Small intestine (tissue), 7 donors: ENCODE measurements around the gene MBL2. TPM values are rescaled to one million over a fixed set of nuclear protein-coding genes. Genes with fewer than 3 reads are reported as not detected.

Source experiments
- DNase-seq, 2 donors: peaks; one replicate each; pipeline versions ENCODE4 v3.0.0 to v3.0.0-alpha.2; 2013
- FAIRE-seq: peaks from 2 replicates; lab custom pipeline; 2012; peaks lifted over from hg19 to GRCh38; lab: Jason Lieb, UNC
- H3K27ac ChIP-seq, 3 donors: one replicate each; pipeline ENCODE4 v1.5.1; 2013; ENCODE audit warnings: low read length in 2 of 3, mild to moderate bottlenecking in 2 of 3, control low read depth in 1 of 3, inconsistent platforms in 1 of 3, low read depth in 1 of 3, moderate library complexity in 1 of 3
- H3K27me3 ChIP-seq, 3 donors: one replicate each; pipeline ENCODE4 v1.6.1; 2013; ENCODE audit warnings: low read length in 3 of 3, inconsistent platforms in 1 of 3; ENCODE audit not compliant: control insufficient read depth in 3 of 3, insufficient read depth in 3 of 3
- H3K36me3 ChIP-seq, 3 donors: one replicate each; pipeline ENCODE4 v1.6.1; 2013; ENCODE audit warnings: low read length in 3 of 3, inconsistent platforms in 1 of 3, low read depth in 1 of 3, mild to moderate bottlenecking in 1 of 3, moderate library complexity in 1 of 3; ENCODE audit not compliant: control insufficient read depth in 3 of 3, insufficient read depth in 2 of 3
- H3K4me1 ChIP-seq, 3 donors: one replicate each; pipeline ENCODE4 v1.6.1; 2013; ENCODE audit warnings: low read length in 2 of 3, inconsistent platforms in 1 of 3, low read depth in 1 of 3, mild to moderate bottlenecking in 1 of 3, moderate library complexity in 1 of 3; ENCODE audit not compliant: control insufficient read depth in 3 of 3, insufficient read depth in 2 of 3
- H3K4me3 ChIP-seq, 3 donors: one replicate each; pipeline ENCODE4 v1.5.1; 2013; ENCODE audit warnings: low read length in 3 of 3, control low read depth in 1 of 3, inconsistent platforms in 1 of 3, low read depth in 1 of 3, mild to moderate bottlenecking in 1 of 3, moderate library complexity in 1 of 3
- H3K9me3 ChIP-seq, 2 donors: one replicate each; pipeline ENCODE4 v1.6.1; 2013; ENCODE audit warnings: low read depth in 1 of 2, low read length in 1 of 2; ENCODE audit not compliant: control insufficient read depth in 2 of 2, insufficient read depth in 1 of 2
- WGBS, 3 donors: extraction: QIAGEN DNeasy Blood & Tissue Kit; methylation state at CpG; one replicate each; pipeline ENCODE4 v1.1.7; 2013; 5-methylcytosine and 5-hydroxymethylcytosine counted together
- polyA plus RNA-seq, 4 donors: library from polyadenylated mRNA; stranded (reverse) in 3 of 4; unstranded in 1 of 4; fragments of 200-250 nt in 3 of 4; fragments of 120-200 nt in 1 of 4; gene quantifications; one replicate each; pipeline versions ENCODE4 v1.2.1 to v1.2.3, GENCODE V29; 2013
- donor health status: healthy with polysubstance abuse.
- donor health status: control.
- donor health status: control.
- donor health status: Bipolar disorder and iron deficiency.
- donor health status: healthy.

Gene MBL2
- polyA plus RNA-seq, 4 donors = 0.01 TPM; not detected in 3

DNA sequence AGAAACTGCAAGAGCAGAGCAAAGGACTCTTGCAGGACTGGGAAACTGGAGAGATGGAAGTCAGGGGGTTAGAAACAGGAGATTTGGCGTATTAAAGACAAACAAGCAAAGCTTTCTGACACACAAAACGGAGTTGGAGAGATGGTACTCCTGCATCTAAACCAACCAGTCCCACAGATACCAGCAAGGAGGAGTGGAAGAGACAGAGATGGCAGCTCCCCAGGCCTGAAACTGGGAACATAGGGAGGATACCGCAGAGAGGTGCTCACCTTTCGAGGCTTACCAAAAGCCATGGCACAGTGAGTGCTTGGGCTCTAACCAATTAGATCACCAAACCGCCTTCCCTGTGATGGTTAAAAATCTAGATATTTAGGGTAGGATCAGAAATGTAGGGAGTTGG lies 4.8 kb upstream of the MBL2 start:
- Histone ChIP-seq H3K27ac (no peak overlapping the region), H3K27me3 (no peaks in the 10 kb centered on the region), H3K4me1 (peaks cover 0 to 25% (median 5%) of the 10 kb centered on the region in 3 donors), H3K36me3 (no peaks in the 10 kb centered on the region), H3K4me3 (no peak overlapping the region), H3K9me3 (no peaks in the 10 kb centered on the region)
- whole genome bisulfite sequencing, 3 donors = 71 to 90% (median 90%) methylated on average over 5 of the region's 5 CpGs
- DNase-seq (no peak), FAIRE-seq (no peak)

DNA sequence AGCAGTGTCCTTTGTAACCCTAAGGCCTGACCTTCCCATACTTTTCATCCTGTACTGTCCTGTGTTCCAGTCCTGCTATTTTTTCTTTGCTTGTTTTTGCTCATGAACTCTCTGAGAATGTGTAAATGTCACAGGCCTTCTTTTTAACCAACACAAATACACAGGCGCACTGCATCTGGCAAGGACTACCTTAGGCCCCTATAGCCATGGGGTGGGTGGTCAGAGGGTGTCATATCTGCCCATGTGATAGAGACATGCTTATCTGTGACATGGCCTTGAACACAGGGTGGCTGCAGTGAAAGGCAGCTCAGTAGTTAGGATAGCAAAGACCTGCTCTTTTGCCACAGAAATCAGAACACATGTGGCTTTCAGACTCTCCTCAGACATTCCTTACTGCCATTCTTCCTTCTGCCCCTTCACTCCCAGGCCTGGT lies 3.9 kb upstream of the MBL2 start:
- no peak for DNase-seq
- Histone ChIP-seq H3K27me3 (no peaks in the 10 kb centered on the region), H3K27ac (no peak overlapping the region), H3K9me3 (no peaks in the 10 kb centered on the region), H3K4me3 (no peak overlapping the region), H3K4me1 (peaks cover 0 to 25% (median 5%) of the 10 kb centered on the region in 3 donors), H3K36me3 (no peaks in the 10 kb centered on the region)
- 0% methylated on average over 1 of the region's 1 CpG for WGBS, 3 donors
- FAIRE-seq = no peak

DNA sequence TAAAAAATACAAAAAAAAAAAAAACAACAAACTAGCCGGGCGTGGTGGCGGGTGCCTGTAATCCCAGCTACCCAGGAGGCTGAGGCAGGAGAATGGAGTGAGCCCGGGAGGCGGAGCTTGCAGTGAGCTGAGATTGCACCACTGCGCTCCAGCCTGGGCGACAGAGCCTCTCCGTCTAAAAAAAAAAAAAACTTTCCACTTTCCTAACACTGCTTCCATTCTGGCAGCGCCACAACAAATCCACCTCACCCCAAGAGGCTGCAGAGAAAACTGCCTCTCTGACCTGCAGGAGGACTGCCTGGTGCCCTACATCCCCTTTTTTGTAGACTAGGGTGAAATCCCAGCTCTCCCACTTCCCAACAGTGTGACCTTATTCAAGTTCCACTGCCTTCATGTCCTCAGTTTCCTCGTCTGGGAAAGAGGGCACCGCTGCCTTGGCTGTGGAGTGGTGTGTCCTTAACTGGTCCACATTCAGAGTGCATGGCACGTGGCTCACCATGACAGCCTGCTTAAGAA lies 2.6 kb upstream of the MBL2 start:
- H3K4me1 ChIP-seq = peaks cover 0 to 23% (median 5%) of the 10 kb centered on the region in 3 donors
- DNase-seq (no peak), FAIRE-seq (no peak)
- 83 to 94% (median 87%) methylated on average over 11 to 12 of the region's 12 CpGs for WGBS, 3 donors
- peak overlapping the region in 1 of 3 donors; percentile 11 for H3K27ac ChIP-seq
- H3K27me3 ChIP-seq = no peaks in the 10 kb centered on the region
- H3K9me3 ChIP-seq = no peaks in the 10 kb centered on the region
- no peak overlapping the region for H3K4me3 ChIP-seq
- H3K36me3 ChIP-seq = no peaks in the 10 kb centered on the region

DNA sequence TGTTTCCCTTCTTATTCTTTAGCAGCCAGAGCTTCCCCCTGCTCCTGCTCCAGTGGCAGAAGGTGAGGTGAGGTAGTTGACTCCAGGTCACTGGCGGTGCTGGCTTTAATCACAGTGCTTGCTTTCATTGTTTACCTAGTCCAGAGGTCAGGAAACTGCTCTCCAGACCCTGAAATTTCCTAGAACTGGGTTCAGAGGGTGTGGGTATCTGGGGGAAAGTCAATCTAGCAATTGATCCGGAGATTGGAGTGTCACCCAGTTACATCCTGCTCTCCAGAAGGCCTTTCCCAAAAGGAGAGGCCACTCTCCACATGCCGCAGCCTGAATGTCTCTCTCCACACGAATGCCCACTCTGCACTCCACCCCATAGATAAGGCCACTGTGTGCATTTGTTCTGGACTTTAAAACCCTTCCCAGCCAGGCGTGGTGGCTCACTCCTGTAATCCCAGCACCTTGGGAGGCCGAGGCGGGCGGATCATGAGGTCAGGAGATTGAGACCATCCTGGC lies 2.1 kb upstream of the MBL2 start:
- H3K27ac ChIP-seq = peak overlapping the region in 2 of 3 donors; percentile 36 to 70
- 27 to 63% (median 37%) methylated on average over 8 of the region's 8 CpGs for WGBS, 3 donors
- peak; percentile 76 to 82 for DNase-seq
- no peaks in the 10 kb centered on the region for H3K9me3 ChIP-seq
- H3K36me3 ChIP-seq = no peaks in the 10 kb centered on the region
- H3K4me1 ChIP-seq = peaks cover 0 to 23% (median 5%) of the 10 kb centered on the region in 3 donors
- H3K27me3 ChIP-seq = no peaks in the 10 kb centered on the region
- no peak for FAIRE-seq
- no peak overlapping the region for H3K4me3 ChIP-seq

DNA sequence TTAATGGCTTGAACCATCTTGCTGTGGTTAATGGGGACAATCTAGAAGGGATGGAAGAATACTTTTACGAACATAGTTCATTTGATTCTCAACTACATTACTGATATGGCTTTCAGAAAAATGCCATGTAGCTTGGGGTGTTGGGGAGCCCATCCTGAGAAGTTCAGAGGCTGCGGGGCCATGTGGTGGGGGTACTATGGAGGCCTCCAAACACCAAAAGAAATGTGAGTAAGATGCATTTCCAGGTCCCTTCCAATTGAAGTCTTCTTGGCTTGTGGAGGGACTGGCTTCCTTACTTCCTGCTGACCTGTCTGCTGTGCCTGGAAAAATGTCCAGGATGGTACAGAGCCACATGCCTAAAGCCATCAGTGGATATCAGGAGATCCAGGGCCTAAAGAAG lies 1.6 kb upstream of the MBL2 start:
- H3K36me3 ChIP-seq = no peaks in the 10 kb centered on the region
- peaks cover 0 to 23% (median 5%) of the 10 kb centered on the region in 3 donors for H3K4me1 ChIP-seq
- H3K27ac ChIP-seq = peak overlapping the region in 2 of 3 donors; percentile 36 to 70
- no peak for DNase-seq
- H3K27me3 ChIP-seq = no peaks in the 10 kb centered on the region
- H3K9me3 ChIP-seq = no peaks in the 10 kb centered on the region
- no peak for FAIRE-seq
- 73 to 87% (median 76%) methylated on average over 2 of the region's 2 CpGs for WGBS, 3 donors
- no peak overlapping the region for H3K4me3 ChIP-seq

DNA sequence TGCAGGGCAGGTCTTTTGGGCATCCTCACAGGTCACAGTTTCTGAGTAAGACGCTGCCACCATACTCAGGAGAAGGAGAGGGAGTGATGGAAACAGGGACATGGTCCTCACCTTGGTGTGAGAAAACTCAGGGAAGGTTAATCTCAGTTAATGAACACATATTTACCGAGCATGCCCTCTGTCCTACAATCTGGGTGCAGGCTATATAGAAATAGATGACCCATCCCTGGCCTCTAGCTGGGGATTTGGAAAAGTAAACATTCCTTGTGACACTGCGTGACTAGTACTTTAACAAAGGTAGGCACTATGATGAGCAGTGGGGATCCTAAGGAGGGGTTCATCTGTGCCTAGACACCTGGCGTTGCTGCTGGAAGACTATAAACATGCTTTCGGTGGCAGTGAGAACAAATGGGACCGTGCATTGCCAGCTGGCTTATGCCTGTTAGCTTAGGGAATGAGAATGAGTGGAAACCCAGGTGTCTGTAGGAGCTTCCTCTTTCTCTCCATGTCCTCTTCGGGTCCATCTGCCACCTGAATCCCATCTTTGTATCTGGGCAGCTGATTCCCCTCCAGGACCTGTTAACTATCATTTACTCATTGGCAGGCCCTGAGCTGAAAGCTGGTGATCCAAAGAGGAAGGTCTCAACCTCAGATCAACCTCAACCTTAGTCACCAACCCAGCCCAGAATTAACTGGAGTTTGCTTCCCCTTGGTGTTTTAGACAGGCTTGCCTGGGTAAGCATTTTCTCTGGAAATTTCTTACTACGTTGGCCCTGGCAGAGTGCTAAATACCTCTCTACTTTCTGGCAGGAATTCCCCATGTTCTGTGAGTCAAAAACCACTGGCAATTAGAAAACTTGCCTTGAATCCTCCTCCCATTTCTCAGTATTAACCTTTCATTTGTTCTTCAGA lies 794 bp downstream of the MBL2 start:
- no peak overlapping the region for H3K4me3 ChIP-seq
- H3K27ac ChIP-seq = no peak overlapping the region
- WGBS, 3 donors = 67 to 78% (median 73%) methylated on average over 8 of the region's 8 CpGs
- H3K27me3 ChIP-seq = no peaks in the 10 kb centered on the region
- FAIRE-seq = no peak
- peaks cover 0 to 21% (median 5%) of the 10 kb centered on the region in 3 donors for H3K4me1 ChIP-seq
- DNase-seq = no peak
- H3K9me3 ChIP-seq = no peaks in the 10 kb centered on the region
- H3K36me3 ChIP-seq = no peaks in the 10 kb centered on the region

DNA sequence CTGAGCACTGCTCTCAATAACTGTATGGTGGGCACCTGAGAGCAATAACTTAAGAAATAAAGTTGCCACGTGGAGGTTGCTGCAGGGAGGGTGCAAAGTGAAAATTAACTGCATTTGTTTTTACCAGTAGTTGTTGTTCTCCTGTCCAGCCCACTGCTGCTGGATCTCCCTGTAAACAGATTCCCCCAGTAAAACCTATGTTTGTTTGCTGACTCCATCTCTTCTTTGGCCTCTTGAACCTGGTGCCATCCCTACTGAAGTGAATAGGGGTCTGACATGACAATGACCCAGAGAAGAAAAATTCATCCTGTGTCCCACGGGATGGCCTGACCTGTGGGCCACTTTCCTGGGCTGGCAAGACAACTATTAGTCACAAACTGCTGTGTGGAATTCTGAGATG lies 1.7 kb downstream of the MBL2 start:
- Histone ChIP-seq H3K4me3 (no peak overlapping the region), H3K9me3 (no peaks in the 10 kb centered on the region), H3K4me1 (peaks cover 0 to 16% (median 3%) of the 10 kb centered on the region in 3 donors), H3K27me3 (no peaks in the 10 kb centered on the region), H3K27ac (no peak overlapping the region), H3K36me3 (no peaks in the 10 kb centered on the region)
- WGBS, 3 donors = 21 to 38% (median 33%) methylated on average over 2 of the region's 2 CpGs
- DNase-seq (no peak), FAIRE-seq (no peak)

DNA sequence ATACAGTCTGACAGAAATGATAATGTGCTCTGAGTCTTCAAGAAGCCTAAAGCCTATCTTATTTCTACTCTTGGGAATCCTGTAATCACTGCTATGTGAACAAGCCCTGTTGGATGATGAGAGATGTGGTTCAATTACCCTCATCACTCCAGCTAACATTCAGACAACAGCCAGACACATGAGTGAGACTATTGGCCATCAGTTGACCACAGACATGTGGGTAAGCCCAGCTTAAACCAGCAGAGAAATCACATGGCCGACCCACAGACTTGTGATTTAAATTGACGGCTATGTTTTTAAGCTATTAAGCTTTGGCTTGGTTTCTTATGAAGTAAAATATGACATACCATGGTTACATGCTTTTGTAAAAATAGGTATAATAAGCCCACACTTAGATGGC lies 2.6 kb downstream of the MBL2 start:
- no peak for FAIRE-seq
- WGBS, 3 donors = 88 to 94% (median 93%) methylated on average over 2 of the region's 2 CpGs
- no peak overlapping the region for H3K27ac ChIP-seq

More for the DNA sequence above, 2.6 kb downstream of the MBL2 start:
- H3K27me3 ChIP-seq = no peaks in the 10 kb centered on the region
- H3K4me3 ChIP-seq = no peak overlapping the region
- peaks cover 0 to 9% (median 3%) of the 10 kb centered on the region in 3 donors for H3K4me1 ChIP-seq
- no peaks in the 10 kb centered on the region for H3K36me3 ChIP-seq
- no peak for DNase-seq
- H3K9me3 ChIP-seq = no peaks in the 10 kb centered on the region
